CD4-positive, alpha-beta T cell treated with Interleukin-2 at 100 ng/mL for 4 hours (primary cell): ENCODE measurements around the gene EIF1AD.
"Not testable (repeated sequence)": the region's sequence is repeated elsewhere in the genome, so short reads cannot be mapped to it uniquely, and the experiment has no call there.

Experiments
- DNase-seq: peaks from one replicate; pipeline ENCODE4 v3.0.0-alpha.2; 2020; ENCODE audit warnings: low spot score

EIF1AD gene

GRCh38 chr11:65968600-65969482 lies 33.1 kb downstream of the EIF1AD start:
- DNase-seq: no peak

DNA sequence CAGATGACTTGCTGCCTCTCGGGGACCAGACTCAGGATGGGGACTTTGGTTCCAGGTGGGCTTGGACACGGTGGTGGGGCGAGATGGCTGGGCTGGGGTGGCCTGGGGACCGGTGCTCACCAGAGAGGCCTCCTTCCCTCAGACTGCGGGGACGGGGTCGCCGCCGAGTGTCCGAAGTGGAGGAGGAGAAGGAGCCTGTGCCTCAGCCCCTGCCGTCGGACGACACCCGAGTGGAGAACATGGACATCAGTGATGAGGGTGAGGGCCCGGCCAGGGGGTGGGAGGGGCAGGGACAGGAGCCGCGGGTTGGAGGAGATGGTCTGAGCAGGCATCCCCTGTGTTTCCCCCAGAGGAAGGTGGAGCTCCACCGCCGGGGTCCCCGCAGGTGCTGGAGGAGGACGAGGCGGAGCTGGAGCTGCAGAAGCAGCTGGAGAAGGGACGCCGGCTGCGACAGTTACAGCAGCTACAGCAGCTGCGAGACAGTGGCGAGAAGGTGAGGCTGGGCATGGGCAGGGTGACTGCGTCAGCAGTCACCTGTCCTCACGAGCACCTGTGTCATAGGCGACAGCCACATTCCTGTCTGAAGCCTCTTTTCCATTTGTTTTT lies 34.5 kb downstream of the EIF1AD start:
- no peak for DNase-seq

GRCh38 chr11:65965986-65966762 lies 35.8 kb downstream of the EIF1AD start:
- DNase-seq: no peak

DNA sequence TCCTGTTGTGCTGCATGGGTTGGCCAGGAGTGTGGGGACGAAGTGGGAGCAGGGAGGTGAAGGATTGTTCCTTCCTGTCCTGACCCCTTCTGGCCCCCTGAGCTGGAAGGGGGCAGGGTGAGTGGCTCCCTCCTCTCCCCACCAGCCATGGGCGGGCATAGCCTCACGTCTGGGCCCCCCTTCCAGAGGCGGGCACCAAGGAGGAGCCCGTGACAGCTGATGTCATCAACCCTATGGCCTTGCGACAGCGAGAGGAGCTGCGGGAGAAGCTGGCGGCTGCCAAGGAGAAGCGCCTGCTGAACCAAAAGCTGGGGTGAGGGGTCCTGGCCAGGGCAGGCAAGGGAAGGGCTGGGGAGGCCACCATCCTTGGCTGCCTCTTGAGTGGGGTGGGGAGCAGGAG lies 37.1 kb downstream of the EIF1AD start:
- DNase-seq: no peak

- DNase-seq: no peak
Observed at GRCh38 chr11:65962141-65962564, 39.8 kb downstream of the EIF1AD start.

DNA sequence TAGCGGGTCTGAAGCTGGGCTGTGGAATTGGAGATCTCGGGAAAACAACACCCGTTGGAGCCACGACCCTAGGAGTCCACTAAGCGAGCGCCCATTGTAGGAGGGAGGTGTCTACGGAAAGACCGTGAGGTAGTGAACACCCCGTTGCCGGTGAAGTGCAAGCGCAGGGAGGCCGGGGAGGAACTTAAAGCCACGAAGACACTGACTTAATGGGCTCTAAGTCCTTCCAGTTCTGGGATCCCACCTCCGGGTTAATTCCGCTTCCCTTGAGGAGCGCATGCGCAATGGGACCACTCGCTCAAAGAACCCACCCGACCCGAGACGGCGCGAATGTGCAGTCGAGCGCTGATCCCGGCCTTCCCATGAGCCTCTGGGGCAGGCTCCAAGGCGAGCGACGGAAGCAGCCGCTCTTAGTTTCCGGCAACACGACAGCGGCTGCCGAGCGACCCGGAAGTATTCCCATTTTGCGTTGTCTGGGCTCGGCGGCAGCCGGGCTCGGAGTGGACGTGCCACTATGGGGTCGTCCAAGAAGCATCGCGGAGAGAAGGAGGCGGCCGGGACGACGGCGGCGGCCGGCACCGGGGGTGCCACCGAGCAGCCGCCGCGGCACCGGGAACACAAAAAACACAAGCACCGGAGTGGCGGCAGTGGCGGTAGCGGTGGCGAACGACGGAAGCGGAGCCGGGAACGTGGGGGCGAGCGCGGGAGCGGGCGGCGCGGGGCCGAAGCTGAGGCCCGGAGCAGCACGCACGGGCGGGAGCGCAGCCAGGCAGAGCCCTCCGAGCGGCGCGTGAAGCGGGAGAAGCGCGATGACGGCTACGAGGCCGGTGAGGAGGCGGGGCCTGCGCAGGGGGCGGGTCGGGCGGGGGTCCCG lies 40.5 kb downstream of the EIF1AD start, which contains the start of gene SART1:
Gene SART1 (plus strand): TSS at position 468 of the 874 bp plus-strand sequence. CDS start 47 bp downstream, at position 515.
- peak; percentile 97 for DNase-seq

GRCh38 chr11:65960824-65961266 lies 41.1 kb downstream of the EIF1AD start:
- DNase-seq: no peak

- DNase-seq: no peak
Observed at GRCh38 chr11:65958774-65959420, 43.1 kb downstream of the EIF1AD start.

- no peak for DNase-seq
Observed at GRCh38 chr11:65958291-65958690, 43.7 kb downstream of the EIF1AD start.

DNA sequence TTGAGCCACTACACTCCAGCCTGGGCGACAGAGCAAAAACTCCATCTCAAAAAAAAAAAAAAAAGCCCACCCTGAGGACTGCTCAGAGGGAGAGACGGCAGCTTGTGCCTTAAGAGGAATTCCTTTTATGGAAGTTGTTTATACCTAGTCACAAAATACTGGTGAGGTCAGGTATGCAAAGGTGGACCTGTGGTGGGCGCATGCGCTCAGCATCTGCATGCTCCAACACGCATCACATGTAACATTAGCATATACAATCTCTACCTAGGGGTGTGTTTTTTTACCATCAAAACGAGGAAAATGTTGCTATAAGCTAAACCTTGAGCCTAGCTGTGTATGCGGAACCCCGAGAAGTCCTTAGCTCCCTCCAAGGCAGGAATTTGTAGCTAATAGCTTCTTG lies 47.2 kb downstream of the EIF1AD start:
- DNase-seq: no peak

DNA sequence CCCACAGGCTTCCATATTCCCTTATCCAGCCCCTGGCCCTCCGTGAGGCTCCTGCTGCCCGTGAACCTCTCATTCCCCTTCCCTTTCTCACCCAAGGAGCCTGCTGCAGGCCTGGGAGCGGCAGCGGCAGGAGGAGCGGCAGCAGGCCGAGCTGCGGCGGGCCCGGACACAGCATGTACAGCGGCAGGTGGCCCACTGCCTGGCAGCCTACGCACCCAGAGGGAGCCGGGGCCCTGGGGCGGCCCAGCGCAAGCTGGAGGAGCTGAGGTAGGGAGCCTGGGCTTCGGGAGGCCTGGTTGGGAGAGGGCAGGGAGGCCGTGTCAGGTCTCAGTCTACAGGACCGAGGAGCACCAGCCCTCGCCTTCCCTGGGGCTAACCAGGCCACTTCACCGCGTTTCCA lies 48.5 kb downstream of the EIF1AD start:
- DNase-seq: no peak

DNA sequence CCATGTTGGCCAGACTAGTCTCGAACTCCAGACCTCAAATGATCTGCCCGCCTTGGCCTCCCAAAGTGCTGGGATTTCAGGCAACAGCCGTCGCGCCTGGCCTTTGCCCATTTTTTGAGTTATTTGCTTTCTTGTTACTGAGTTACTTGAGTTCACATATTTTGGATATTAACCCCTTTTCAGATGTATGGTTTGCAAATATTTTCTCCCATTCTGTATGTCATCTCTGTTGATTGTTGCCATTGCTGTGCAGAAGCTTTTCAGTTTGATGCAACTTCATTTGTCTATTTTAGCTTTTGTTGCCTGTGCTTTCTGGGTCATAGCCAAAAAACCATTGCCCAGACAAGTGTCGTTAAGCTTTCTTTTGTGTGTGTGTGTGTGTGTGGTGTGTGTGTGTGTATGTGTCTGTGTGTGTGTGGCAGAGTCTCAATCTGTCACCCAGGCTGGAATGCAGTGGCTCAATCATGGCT lies 49.9 kb downstream of the EIF1AD start:
- no peak for DNase-seq

DNA sequence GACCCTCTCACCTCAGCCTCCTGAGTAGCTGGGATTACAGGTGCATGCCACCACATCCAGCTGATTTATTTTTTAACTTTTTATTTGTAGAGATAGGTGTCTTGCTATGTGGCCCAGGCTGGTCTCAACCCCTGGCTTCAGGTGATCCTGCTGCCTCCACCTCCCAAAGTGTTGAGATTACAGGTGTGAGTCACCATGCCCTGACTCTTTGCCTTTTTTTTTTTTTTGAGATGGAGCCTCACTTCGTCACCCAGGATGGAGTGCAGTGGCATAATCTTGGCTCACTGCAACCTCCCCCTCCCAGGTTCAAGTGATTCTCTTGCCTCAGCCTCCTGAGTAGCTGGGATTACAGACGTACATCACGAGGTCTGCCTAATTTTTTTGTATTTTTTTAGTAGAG lies 50.3 kb downstream of the EIF1AD start:
- not testable (repeated sequence) for DNase-seq

DNA sequence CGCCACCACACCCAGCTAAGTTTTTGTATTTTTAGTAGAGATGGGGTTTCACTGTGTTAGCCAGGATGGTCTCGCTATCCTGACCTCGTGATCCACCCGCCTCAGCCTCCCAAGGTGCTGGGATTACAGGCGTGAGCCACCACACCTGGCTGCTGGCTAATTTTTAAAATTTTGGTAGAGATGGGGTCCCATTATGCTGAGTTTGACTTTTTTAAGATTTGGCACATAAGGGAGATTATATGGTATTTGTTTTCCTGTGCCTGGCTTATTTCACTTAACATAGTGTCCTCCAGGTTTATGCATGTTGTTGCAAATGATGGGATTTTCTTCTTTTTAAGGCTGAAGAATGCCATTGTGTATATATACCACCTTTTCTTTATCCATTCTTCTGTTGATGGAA lies 51.2 kb downstream of the EIF1AD start:
- not testable (repeated sequence) for DNase-seq

- no peak for DNase-seq
Observed at GRCh38 chr11:65947603-65948125, 54.3 kb downstream of the EIF1AD start.

DNA sequence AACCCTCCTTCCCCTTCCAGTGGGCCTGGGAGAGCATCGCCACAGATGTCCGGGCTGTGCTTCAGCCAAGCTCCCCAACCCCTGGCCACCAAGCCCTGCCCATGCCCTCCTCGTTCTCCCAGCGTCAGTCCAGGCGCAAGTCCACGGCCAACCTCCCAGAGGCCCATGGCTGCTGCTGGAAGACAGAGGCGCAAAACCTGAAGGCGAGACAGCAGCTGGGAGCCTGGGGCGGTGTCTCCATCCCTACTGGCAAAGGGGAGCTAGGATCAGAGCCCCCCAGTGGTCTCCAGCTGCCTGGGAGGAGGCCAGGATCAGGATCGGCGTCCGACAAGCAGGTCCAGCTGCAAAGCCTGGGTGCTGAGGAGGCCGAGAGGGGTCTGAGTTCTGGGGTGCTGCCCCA lies 54.8 kb downstream of the EIF1AD start:
- no peak for DNase-seq

- DNase-seq: no peak
Observed at GRCh38 chr11:65946655-65947054, 55.3 kb downstream of the EIF1AD start.
